WTC11 (cell line): ENCODE data around the gene UEVLD. TPM values are rescaled to one million over a fixed set of nuclear protein-coding genes. Genes with fewer than 3 reads are reported as not detected.

Experiments used
- ATAC-seq: fragments of 200-7000 bp; cut with Tn5 transposase; 2 replicates; pipeline ENCODE4 v1.10.0; 2021; ENCODE audit warnings: mild to moderate bottlenecking, moderate library complexity
- CTCF ChIA-PET: fragments of 300-600 bp; sonication (Branson Sonifier 250); formaldehyde crosslinking; loops from one replicate; lab custom pipeline; 2021; ENCODE audit warnings: antibody characterized with exemption; lab: Charles Lee
- POLR2A ChIA-PET: fragments of 350-600 bp; sonication (Branson Sonifier 250); formaldehyde crosslinking; loops from one replicate; lab custom pipeline; 2021; ENCODE audit warnings: antibody characterized with exemption; lab: Charles Lee
- DNase-seq: peaks from one replicate; pipeline ENCODE4 v3.0.0; 2021; ENCODE audit warnings: low spot score
- H3K27ac Mint-ChIP-seq: 2 replicates; pipeline ENCODE4 v1.8.0; 2021; ENCODE audit warnings: mixed read lengths
- H3K27me3 Mint-ChIP-seq: 2 replicates; pipeline ENCODE4 v1.8.0; 2021; ENCODE audit warnings: low read depth, mild to moderate bottlenecking, moderate library complexity, mixed read lengths
- H3K36me3 Mint-ChIP-seq: 2 replicates; pipeline ENCODE4 v1.8.0; 2021; ENCODE audit warnings: mixed read lengths
- H3K4me1 Mint-ChIP-seq: 2 replicates; pipeline ENCODE4 v1.8.0; 2022; ENCODE audit warnings: mixed read lengths
- H3K4me3 Mint-ChIP-seq: 2 replicates; pipeline ENCODE4 v1.8.0; 2021; ENCODE audit warnings: mild to moderate bottlenecking, moderate library complexity, mixed read lengths
- H3K9me3 Mint-ChIP-seq: 2 replicates; pipeline ENCODE4 v1.8.0; 2021; ENCODE audit warnings: mixed read lengths
- ATF6 ChIP-seq: sonication (generic); formaldehyde crosslinking; IDR thresholded peaks from 2 replicates; pipeline ENCODE4 v1.8.1; 2023; ENCODE audit warnings: mild to moderate bottlenecking, missing genetic modification reagents
- CREB1 ChIP-seq: sonication (generic); formaldehyde crosslinking; IDR thresholded peaks from 2 replicates; pipeline ENCODE4 v1.8.0; 2023; ENCODE audit warnings: mild to moderate bottlenecking, missing genetic modification reagents
- ELF4 ChIP-seq: sonication (generic); formaldehyde crosslinking; IDR thresholded peaks from 2 replicates; pipeline ENCODE4 v1.8.1; 2022; ENCODE audit warnings: low read depth, mild to moderate bottlenecking, moderate library complexity, missing genetic modification reagents
- ETV6 ChIP-seq: sonication (generic); formaldehyde crosslinking; IDR thresholded peaks from 2 replicates; pipeline ENCODE4 v1.8.1; 2022; ENCODE audit warnings: mild to moderate bottlenecking, missing genetic modification reagents
- FOXJ3 ChIP-seq: sonication (generic); formaldehyde crosslinking; IDR thresholded peaks from 2 replicates; pipeline ENCODE4 v1.9.0; 2021; ENCODE audit warnings: missing genetic modification reagents, mild to moderate bottlenecking, borderline replicate concordance
- IRF1 ChIP-seq: sonication (generic); formaldehyde crosslinking; IDR thresholded peaks from 2 replicates; pipeline ENCODE4 v1.8.0; 2023; ENCODE audit warnings: missing genetic modification reagents
- IRF2 ChIP-seq: sonication (generic); formaldehyde crosslinking; IDR thresholded peaks from 2 replicates; pipeline ENCODE4 v1.8.0; 2022; ENCODE audit warnings: low read depth, missing genetic modification reagents, borderline replicate concordance
- NR3C1 ChIP-seq: sonication (generic); formaldehyde crosslinking; conservative IDR thresholded peaks from 2 replicates; pipeline ENCODE4 v1.8.1; 2023; ENCODE audit warnings: low read depth, mild to moderate bottlenecking, missing genetic modification reagents
- PRRX2 ChIP-seq: fragments of 250-450 bp; sonication (Bioruptor Pico); IDR thresholded peaks from 2 replicates; pipeline ENCODE4 v1.8.0; 2021; ENCODE audit warnings: mild to moderate bottlenecking
- RELA ChIP-seq: sonication (generic); formaldehyde crosslinking; IDR thresholded peaks from 2 replicates; pipeline ENCODE4 v1.8.1; 2022; ENCODE audit warnings: missing genetic modification reagents, mild to moderate bottlenecking, borderline replicate concordance
- SMAD3 ChIP-seq: sonication (generic); formaldehyde crosslinking; IDR thresholded peaks from 2 replicates; pipeline ENCODE4 v1.8.0; 2022; ENCODE audit warnings: missing genetic modification reagents, mild to moderate bottlenecking, borderline replicate concordance
- SP1 ChIP-seq: sonication (generic); formaldehyde crosslinking; conservative IDR thresholded peaks from 2 replicates; pipeline ENCODE4 v1.8.1; 2022; ENCODE audit warnings: missing genetic modification reagents
- ZBTB43 ChIP-seq: sonication (generic); formaldehyde crosslinking; IDR thresholded peaks from 2 replicates; pipeline ENCODE4 v1.8.1; 2023; ENCODE audit warnings: mild to moderate bottlenecking, missing genetic modification reagents
- ZNF281 ChIP-seq: sonication (generic); formaldehyde crosslinking; IDR thresholded peaks from 2 replicates; pipeline ENCODE4 v1.8.0; 2023; ENCODE audit warnings: mild to moderate bottlenecking, missing genetic modification reagents
- total RNA-seq: library from RNA; stranded (reverse); gene quantifications from 3 replicates; pipeline ENCODE4 v1.2.3, GENCODE V29; 2021
- TF ChIP-seq, protein P1 (sequence below): sonication (generic); formaldehyde crosslinking; IDR thresholded peaks from 2 replicates; pipeline ENCODE4 v1.8.1; 2023; ENCODE audit warnings: mild to moderate bottlenecking, missing genetic modification reagents, moderate library complexity
- TF ChIP-seq, protein P2 (sequence below): sonication (generic); formaldehyde crosslinking; IDR thresholded peaks from 2 replicates; pipeline ENCODE4 v1.8.1; 2022; ENCODE audit warnings: mild to moderate bottlenecking, moderate library complexity, missing genetic modification reagents
- TF ChIP-seq, protein P3 (sequence below): sonication (generic); formaldehyde crosslinking; IDR thresholded peaks from 2 replicates; pipeline ENCODE4 v1.8.1; 2022; ENCODE audit warnings: low read depth, missing genetic modification reagents, borderline replicate concordance

The UEVLD gene
- total RNA-seq, 1 experiment from 2014 or later, result 7.5 TPM

DNA sequence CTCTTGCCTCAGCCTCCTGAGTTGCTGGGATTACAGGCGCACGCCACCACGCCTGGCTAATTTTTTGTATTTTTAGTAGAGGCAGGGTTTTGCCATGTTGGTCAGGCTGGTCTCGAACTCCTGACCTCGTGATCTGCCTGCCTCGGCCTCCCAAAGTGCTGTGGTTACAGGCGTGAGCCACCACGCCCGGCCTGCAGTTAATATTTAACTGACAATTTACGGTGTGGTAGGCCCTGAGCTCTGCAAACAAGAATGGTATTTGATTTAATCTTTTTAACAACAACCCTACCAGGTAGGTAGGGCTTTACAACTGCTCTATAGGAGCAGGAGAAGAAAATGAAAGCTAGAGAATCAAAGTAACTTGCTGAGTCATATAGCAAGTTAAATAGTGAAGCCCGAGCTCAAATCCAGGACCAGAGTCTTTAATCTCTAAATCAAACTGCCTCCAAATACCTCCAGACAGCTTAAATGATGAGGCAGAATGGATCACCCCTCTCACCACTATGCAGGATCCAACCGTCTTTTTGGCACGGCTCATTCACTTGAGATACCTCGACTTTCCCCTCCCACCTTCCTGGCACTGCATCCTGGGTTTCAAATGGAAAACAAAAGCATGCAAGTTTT is 9.4 kb downstream of the UEVLD start (continued):
- no peak for TF ChIP-seq ZNF281

DNA sequence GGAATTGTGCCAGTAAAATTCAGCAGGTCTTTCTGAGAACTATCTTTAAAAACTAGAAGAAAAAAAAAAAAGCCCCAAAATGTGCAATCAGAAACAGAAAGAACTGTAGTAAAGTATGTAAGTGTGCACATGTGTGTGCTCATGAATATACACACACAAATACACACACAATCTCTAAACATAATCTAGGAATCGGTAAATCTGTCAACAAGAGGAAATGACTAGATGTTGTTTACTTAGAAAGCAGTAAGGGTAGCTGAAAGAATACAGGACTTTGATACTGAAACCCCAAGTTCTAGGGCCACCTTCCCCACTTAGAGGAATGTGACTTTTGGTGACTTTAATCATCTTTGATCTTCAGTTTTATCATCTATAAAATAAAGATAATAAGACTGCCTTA is 13.2 kb downstream of the UEVLD start:
- Mint-ChIP-seq H3K27ac (no peak overlapping the region), H3K4me3 (no peak overlapping the region), H3K9me3 (no peaks in the 10 kb centered on the region), H3K36me3 (no peaks in the 10 kb centered on the region), H3K27me3 (no peaks in the 10 kb centered on the region), H3K4me1 (0 out of 2 replicates have a peak, but pooled peaks cover 2% of the 10 kb centered on the region)
- DNase-seq (no peak), ATAC-seq (no peak)
- TF ChIP-seq IRF2 (CRISPR knock-in tag), result no peak
- TF ChIP-seq SP1 (CRISPR knock-in tag), result no peak
- TF ChIP-seq PRRX2 (CRISPR knock-in tag), result no peak
- no peak for TF ChIP-seq FOXJ3 (CRISPR knock-in tag)
- TF ChIP-seq, protein P1, sequence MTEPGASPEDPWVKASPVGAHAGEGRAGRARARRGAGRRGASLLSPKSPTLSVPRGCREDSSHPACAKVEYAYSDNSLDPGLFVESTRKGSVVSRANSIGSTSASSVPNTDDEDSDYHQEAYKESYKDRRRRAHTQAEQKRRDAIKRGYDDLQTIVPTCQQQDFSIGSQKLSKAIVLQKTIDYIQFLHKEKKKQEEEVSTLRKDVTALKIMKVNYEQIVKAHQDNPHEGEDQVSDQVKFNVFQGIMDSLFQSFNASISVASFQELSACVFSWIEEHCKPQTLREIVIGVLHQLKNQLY (CRISPR knock-in tag), result no peak
- no peak for TF ChIP-seq ELF4 (CRISPR knock-in tag)
- TF ChIP-seq, protein P2, sequence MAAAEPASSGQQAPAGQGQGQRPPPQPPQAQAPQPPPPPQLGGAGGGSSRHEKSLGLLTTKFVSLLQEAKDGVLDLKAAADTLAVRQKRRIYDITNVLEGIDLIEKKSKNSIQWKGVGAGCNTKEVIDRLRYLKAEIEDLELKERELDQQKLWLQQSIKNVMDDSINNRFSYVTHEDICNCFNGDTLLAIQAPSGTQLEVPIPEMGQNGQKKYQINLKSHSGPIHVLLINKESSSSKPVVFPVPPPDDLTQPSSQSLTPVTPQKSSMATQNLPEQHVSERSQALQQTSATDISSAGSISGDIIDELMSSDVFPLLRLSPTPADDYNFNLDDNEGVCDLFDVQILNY, result no peak
- TF ChIP-seq CREB1 (CRISPR knock-in tag), result no peak
- TF ChIP-seq NR3C1 (CRISPR knock-in tag), result no peak
- TF ChIP-seq ETV6 (CRISPR knock-in tag), result no peak
- no peak for TF ChIP-seq RELA (CRISPR knock-in tag)
- TF ChIP-seq ZBTB43 (CRISPR knock-in tag), result no peak
- TF ChIP-seq ATF6, result no peak
- no peak for TF ChIP-seq SMAD3
- no peak for TF ChIP-seq IRF1 (CRISPR knock-in tag)
- TF ChIP-seq, protein P3, sequence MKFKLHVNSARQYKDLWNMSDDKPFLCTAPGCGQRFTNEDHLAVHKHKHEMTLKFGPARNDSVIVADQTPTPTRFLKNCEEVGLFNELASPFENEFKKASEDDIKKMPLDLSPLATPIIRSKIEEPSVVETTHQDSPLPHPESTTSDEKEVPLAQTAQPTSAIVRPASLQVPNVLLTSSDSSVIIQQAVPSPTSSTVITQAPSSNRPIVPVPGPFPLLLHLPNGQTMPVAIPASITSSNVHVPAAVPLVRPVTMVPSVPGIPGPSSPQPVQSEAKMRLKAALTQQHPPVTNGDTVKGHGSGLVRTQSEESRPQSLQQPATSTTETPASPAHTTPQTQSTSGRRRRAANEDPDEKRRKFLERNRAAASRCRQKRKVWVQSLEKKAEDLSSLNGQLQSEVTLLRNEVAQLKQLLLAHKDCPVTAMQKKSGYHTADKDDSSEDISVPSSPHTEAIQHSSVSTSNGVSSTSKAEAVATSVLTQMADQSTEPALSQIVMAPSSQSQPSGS (CRISPR knock-in tag), result no peak
- CTCF ChIA-PET, result no interaction called here
- POLR2A ChIA-PET, result no interaction called here
